NK-92 treated with Interleukin-12 subunit alpha and Interleukin-12 subunit beta, amount 100 ng/mL, for 24 hours (cell line): ENCODE results near the gene IQCE.
A peak's percentile ranks its signal among the peaks of the same experiment; 100 is the strongest.

Source experiments
- DNase-seq: peaks from one replicate; lab custom pipeline; 2025; lab: John Stamatoyannopoulos, UW

Gene IQCE

GRCh38 chr7:2633538-2634266 is 74.9 kb downstream of the IQCE start:
- DNase-seq: no peak

GRCh38 chr7:2634267-2635145 is 75.7 kb downstream of the IQCE start:
- no peak for DNase-seq

GRCh38 chr7:2635148-2635668 is 76.4 kb downstream of the IQCE start:
- DNase-seq: no peak

- DNase-seq: no peak
Measured at GRCh38 chr7:2635810-2636701, 77.3 kb downstream of the IQCE start.

- DNase-seq: no peak
Measured at GRCh38 chr7:2637066-2637471, 78.3 kb downstream of the IQCE start.

GRCh38 chr7:2637505-2638223 is 78.9 kb downstream of the IQCE start:
- DNase-seq: no peak

GRCh38 chr7:2638224-2638991 is 79.6 kb downstream of the IQCE start:
- no peak for DNase-seq

GRCh38 chr7:2639181-2639681 is 80.5 kb downstream of the IQCE start:
- no peak for DNase-seq

- DNase-seq: no peak
Measured at GRCh38 chr7:2639695-2640481, 81.1 kb downstream of the IQCE start.

- no peak for DNase-seq
Measured at GRCh38 chr7:2640482-2640830, 81.7 kb downstream of the IQCE start.

GRCh38 chr7:2640846-2641316 is 82.1 kb downstream of the IQCE start:
- no peak for DNase-seq

GRCh38 chr7:2641406-2642393 is 82.9 kb downstream of the IQCE start:
- no peak for DNase-seq

GRCh38 chr7:2643386-2644219 is 84.8 kb downstream of the IQCE start:
- DNase-seq: no peak

- no peak for DNase-seq
Measured at GRCh38 chr7:2644220-2644561, 85.4 kb downstream of the IQCE start.

GRCh38 chr7:2644562-2645273 is 85.9 kb downstream of the IQCE start:
- no peak for DNase-seq

- peak; percentile 72 for DNase-seq
Measured at GRCh38 chr7:2645274-2645868, 86.6 kb downstream of the IQCE start.

GRCh38 chr7:2646336-2646679 is 87.5 kb downstream of the IQCE start:
- DNase-seq: no peak
